Peyer's patch (tissue), 4 donors: ENCODE data around the gene TMEM150A.

ENCODE experiments used
- CTCF ChIP-seq, 6 experiments: fragments of 450-650 bp in 4 of 6; fragments of 200-600 bp in 2 of 6; sonication (generic) in 1 of 6; IDR thresholded peaks; one replicate each; pipeline ENCODE4 v1.5.1; 2017 to 2019; ENCODE audit warnings: antibody characterized with exemption in 6 of 6, mild to moderate bottlenecking in 3 of 6, moderate library complexity in 1 of 6
- POLR2A ChIP-seq, 2 donors: fragments of 450-650 bp; IDR thresholded peaks; one replicate each; pipeline ENCODE4 v1.5.1; 2017; ENCODE audit warnings: antibody characterized with exemption in 2 of 2, mild to moderate bottlenecking in 2 of 2, moderate library complexity in 2 of 2

DNA sequence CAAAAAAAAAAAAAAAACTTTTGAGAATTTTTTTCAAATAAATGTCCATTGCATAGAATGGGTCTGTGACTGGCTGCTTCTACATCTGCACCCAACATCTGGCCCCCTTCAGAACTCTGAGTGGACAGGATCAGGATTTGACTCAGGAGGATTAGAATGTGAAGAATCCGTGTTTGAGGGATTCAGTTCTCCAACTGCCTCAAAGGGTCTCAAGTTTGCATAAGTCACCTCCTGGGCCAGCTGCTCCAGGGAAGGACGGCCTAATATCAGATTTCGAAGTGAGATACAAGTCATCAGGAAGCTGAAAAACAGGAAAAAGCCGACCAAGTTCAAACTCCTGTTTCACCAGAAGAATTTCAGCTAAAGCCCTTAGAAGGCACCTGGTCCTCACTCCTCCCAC, 52.7 kb downstream of the TMEM150A start:
- TF ChIP-seq CTCF (IDR thresholded peaks at IDR 0.05) (no peak), POLR2A (IDR thresholded peaks at IDR 0.05) (no peak)
